Dendritic cell treated with granulocyte-macrophage colony-stimulating factor and Interleukin-4, amounts not matched to agents 40 ng/mL and 50 ng/mL, for 4 days (primary cell): Measurements from ENCODE around the gene OCA2.
"Not testable (repeated sequence)": the region's sequence is repeated elsewhere in the genome, so short reads cannot be mapped to it uniquely, and the experiment has no call there.

Experiments
- H3K27ac Mint-ChIP-seq: one replicate; pipeline ENCODE4 v1.8.0; 2022; ENCODE audit warnings: mild to moderate bottlenecking, mixed read lengths
- H3K27me3 Mint-ChIP-seq: one replicate; pipeline ENCODE4 v1.8.0; 2022; ENCODE audit warnings: mild to moderate bottlenecking, mixed read lengths
- H3K36me3 Mint-ChIP-seq: one replicate; pipeline ENCODE4 v1.8.0; 2022; ENCODE audit warnings: low read depth, mixed read lengths
- H3K4me1 Mint-ChIP-seq: one replicate; pipeline ENCODE4 v1.8.0; 2022; ENCODE audit warnings: low read depth, mixed read lengths
- H3K4me3 Mint-ChIP-seq: one replicate; pipeline ENCODE4 v1.8.0; 2022; ENCODE audit warnings: mild to moderate bottlenecking, moderate library complexity, mixed read lengths
- H3K9me3 Mint-ChIP-seq: one replicate; pipeline ENCODE4 v1.8.0; 2022; ENCODE audit warnings: mixed read lengths
- intact Hi-C: fragments of 100-400 bp; cut with micrococcal nuclease; formaldehyde crosslinking; loops from one replicate; pipeline ENCODE4 v1.15.0; 2022

Gene OCA2

DNA sequence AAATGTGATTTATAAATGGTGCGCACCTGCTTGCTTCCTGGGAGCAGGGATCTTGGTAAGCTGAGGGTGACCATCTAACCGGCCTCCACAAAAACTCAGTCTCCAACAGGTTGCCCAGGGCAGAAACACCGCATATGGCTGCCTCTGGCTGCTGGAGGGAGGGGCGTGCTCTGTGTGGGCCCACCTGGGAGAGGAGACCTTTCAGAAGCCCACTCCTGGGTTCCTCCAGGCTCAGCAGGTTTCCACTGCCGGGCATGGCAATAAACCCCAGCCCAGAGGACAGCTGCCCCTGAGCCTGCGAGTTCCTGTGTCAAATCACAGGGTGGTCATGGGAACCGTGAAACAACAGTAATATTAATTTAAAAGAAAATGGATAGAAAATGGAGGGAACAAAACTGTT lies 85.6 kb downstream of the OCA2 start:
- no peaks in the 10 kb centered on the region for H3K36me3 Mint-ChIP-seq
- H3K27ac Mint-ChIP-seq: no peak overlapping the region
- H3K4me1 Mint-ChIP-seq: no peaks in the 10 kb centered on the region
- H3K27me3 Mint-ChIP-seq: no peaks in the 10 kb centered on the region
- H3K4me3 Mint-ChIP-seq: no peak overlapping the region
- intact Hi-C loops: no loop called here
- H3K9me3 Mint-ChIP-seq: no peaks in the 10 kb centered on the region

DNA sequence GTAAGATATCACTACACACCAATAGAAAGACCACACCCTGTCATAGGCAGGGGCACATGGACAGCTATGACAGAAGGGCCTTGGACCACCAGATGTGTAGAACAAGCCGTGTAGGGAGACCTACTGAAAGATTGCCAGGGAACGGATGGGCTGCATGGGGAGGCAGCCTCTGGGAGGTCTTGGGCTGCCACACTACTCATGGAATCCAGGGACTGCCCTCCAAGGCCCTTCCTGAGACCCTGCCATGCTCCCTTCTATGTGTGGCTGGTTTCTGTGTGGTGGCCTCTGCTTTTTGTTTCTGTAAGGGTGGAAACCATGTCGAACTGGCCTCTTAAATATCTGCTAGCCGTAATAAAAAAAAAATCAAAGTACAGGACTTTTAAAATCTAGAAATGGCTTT lies 86.9 kb downstream of the OCA2 start:
- H3K9me3 Mint-ChIP-seq: no peaks in the 10 kb centered on the region
- H3K4me3 Mint-ChIP-seq: no peak overlapping the region
- no peaks in the 10 kb centered on the region for H3K27me3 Mint-ChIP-seq
- H3K4me1 Mint-ChIP-seq: no peaks in the 10 kb centered on the region
- no peak overlapping the region for H3K27ac Mint-ChIP-seq
- H3K36me3 Mint-ChIP-seq: no peaks in the 10 kb centered on the region
- intact Hi-C loops: no loop called here

DNA sequence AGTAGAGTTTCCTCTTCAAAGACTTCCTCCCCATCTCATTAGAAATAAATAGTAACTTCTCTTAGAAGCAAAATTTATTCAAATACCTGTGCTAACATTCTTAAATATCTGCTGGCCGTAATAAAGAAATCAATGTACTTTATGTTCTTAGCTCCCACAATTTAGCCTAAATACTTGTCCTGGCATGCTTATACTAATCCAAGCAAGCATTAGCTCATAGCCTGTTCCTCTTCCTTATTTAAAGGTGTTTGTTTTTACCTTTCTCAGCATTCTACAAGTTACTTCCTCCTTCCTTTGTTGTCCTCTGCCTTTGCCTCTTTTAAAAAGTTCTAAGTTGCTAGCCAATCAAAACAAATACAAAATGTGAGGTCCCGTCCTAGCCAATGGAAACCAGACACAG lies 90.9 kb downstream of the OCA2 start:
- H3K27me3 Mint-ChIP-seq, intact Hi-C loops, H3K36me3 Mint-ChIP-seq, H3K4me1 Mint-ChIP-seq, H3K27ac Mint-ChIP-seq, H3K4me3 Mint-ChIP-seq: not testable (repeated sequence)
- H3K9me3 Mint-ChIP-seq: peaks cover 26% of the 10 kb centered on the region

DNA sequence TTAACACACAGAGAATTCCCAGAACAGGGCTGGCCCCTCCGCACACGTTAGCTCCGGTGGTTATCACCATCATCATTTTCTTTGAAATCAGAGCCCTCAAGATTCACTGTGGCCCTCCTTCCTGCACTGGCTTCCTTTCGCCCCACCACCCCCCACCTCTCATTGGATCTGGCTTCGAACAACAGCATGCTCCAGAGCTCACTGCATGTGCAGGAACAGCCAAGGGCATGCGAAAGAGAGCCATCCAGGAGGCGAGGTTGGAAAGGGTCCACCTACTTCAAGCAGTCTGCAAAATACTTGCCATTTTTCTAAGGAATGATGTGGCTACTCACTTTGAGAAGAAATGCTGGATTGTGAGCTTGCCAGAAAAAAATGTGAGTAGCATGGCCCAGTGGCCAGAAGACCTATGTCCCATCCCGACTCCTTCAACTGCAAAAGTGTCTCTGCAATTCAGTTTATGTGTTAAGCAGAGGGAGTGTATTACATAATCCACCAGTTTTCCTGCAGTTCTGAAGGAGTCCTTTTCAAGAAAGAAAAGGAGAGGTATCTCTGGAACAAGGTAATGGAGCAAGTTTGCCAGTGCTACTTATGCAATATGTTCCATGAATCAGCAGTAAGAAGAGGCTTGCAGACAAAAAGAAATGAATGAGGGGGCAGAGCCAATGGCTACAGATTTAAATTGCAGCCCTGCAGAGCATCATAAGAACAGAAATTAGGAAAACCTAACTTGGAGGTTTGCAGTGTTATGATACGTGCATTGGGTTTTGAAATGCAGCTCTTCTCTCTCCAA lies 92.8 kb downstream of the OCA2 start:
- Mint-ChIP-seq H3K9me3 (peaks cover 26% of the 10 kb centered on the region), H3K4me3 (no peak overlapping the region), H3K36me3 (no peaks in the 10 kb centered on the region), H3K27me3 (no peaks in the 10 kb centered on the region), H3K27ac (no peak overlapping the region), H3K4me1 (no peaks in the 10 kb centered on the region)
- intact Hi-C loops: no loop called here

- intact Hi-C loops: no loop called here
- H3K27me3 Mint-ChIP-seq: no peaks in the 10 kb centered on the region
- H3K9me3 Mint-ChIP-seq: peaks cover 26% of the 10 kb centered on the region
- no peak overlapping the region for H3K27ac Mint-ChIP-seq
- H3K4me3 Mint-ChIP-seq: no peak overlapping the region
- H3K36me3 Mint-ChIP-seq: no peaks in the 10 kb centered on the region
- H3K4me1 Mint-ChIP-seq: no peaks in the 10 kb centered on the region
These were observed 94.0 kb downstream of the OCA2 start for GRCh38 chr15:28005004-28005527.

DNA sequence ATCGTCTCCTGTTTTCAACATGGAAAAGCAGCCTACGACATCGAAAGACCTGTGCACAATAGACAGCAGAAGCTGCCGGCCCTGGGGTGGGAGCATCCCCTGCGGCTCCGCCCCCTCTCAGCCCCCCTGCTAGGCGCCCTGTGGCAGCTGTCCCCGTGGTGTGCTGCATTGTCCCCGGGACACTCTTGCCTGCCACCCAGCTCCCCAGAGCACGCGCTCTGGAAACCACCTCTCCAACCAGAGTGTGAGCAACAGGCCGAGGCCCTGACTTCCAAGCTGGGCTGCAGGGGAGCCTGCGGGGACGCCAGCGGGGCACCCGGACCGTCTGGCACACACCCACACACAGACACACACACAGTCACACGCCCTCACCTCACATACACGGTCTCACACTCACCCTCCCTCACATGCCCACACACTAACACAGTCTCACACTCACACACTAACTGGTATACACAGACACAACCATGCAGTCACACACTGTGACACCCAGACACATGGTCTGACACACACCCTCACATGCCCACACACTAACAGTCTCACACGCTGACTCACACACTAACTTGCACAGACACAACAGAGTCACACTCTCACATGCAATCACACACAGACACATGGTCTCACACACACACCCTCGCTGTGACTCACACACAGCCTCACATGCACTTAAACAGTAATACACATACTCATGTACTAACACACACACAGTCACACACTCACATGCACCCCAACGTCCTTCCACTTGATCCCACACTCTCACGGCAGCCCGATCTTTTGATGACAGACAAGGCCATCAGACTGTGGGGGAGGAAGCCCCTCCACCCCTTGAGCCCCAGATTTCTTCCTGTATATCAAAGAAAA lies 94.7 kb downstream of the OCA2 start:
- Mint-ChIP-seq H3K36me3 (no peaks in the 10 kb centered on the region), H3K9me3 (peaks cover 26% of the 10 kb centered on the region), H3K4me3 (no peak overlapping the region), H3K4me1 (no peaks in the 10 kb centered on the region), H3K27me3 (no peaks in the 10 kb centered on the region), H3K27ac (no peak overlapping the region)
- intact Hi-C loops: no loop called here

- Mint-ChIP-seq H3K36me3 (no peaks in the 10 kb centered on the region), H3K27ac (no peak overlapping the region), H3K9me3 (peaks cover 26% of the 10 kb centered on the region), H3K4me1 (no peaks in the 10 kb centered on the region), H3K4me3 (no peak overlapping the region), H3K27me3 (no peaks in the 10 kb centered on the region)
- intact Hi-C loops: no loop called here
These were observed 95.6 kb downstream of the OCA2 start for GRCh38 chr15:28003302-28004037.

DNA sequence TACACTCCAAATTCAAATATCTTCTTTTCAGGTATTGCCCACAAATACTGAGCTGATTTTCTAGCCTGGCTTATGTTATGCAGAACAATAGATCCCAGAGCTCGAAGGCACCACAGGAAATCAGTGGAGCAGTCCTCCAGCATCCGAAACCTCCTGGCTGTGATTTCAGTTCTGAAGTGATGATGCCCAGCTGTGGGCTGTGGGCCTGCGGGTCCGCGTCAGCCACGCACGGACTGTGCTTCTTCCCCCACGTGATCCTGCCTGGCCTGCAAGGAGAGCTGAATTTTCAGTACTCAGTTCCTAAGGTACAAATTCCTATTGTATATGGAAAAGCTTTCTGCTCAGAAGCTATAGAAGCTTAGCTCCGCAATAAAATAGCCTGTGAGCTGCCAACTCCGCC lies 96.2 kb downstream of the OCA2 start:
- no peak overlapping the region for H3K27ac Mint-ChIP-seq
- intact Hi-C loops: no loop called here
- no peaks in the 10 kb centered on the region for H3K36me3 Mint-ChIP-seq
- no peak overlapping the region for H3K4me3 Mint-ChIP-seq
- H3K27me3 Mint-ChIP-seq: no peaks in the 10 kb centered on the region
- H3K9me3 Mint-ChIP-seq: peaks cover 26% of the 10 kb centered on the region
- H3K4me1 Mint-ChIP-seq: no peaks in the 10 kb centered on the region

- no peaks in the 10 kb centered on the region for H3K4me1 Mint-ChIP-seq
These were observed 96.8 kb downstream of the OCA2 start for GRCh38 chr15:28002136-28002861.

GRCh38 chr15:28001641-28002040 lies 97.5 kb downstream of the OCA2 start:
- Mint-ChIP-seq H3K27ac (no peak overlapping the region), H3K4me1 (no peaks in the 10 kb centered on the region), H3K9me3 (peaks cover 32% of the 10 kb centered on the region), H3K27me3 (no peaks in the 10 kb centered on the region), H3K36me3 (no peaks in the 10 kb centered on the region), H3K4me3 (no peak overlapping the region)
- intact Hi-C loops: no loop called here

More at GRCh38 chr15:28002136-28002861, 96.8 kb downstream of the OCA2 start:
- Mint-ChIP-seq H3K27me3 (no peaks in the 10 kb centered on the region), H3K27ac (no peak overlapping the region), H3K36me3 (no peaks in the 10 kb centered on the region), H3K4me3 (no peak overlapping the region), H3K9me3 (peaks cover 26% of the 10 kb centered on the region)
- intact Hi-C loops: no loop called here

DNA sequence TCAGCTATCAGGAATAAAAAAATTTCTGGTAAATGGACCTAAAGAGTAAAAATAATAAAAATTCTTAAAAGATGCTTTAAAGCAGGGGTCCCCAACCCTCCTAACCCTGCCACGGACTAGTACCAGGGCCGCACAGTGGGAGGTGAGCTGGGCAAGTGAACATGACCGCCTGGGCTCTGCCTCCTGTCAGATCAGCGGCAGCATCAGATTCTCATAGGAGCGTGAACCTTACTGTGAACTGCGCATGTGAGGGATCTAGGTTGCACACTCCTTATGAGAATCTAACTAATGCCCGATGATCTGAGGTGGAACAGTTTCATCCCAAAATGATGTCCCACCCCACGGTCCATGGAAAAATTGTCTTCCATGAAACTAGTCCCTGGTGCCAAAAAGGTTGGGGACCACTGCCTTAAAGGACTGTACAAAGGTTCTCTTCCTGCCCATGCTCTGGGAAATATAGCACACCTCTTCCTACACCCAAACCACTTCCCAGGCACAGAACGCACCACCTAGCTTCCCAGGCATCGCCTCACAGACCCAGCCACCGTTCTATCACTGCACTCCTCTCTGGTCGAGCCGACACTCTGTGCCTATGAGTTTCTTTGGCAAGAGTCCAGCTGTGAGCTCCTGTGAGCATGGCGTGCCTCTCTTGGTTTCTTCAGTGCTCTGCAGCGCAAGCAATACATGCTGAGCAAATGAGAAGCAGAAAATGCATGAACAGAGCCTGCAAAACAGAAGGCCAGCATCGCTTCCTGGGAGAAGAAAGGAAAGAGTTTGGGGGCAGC lies 104.9 kb downstream of the OCA2 start:
- peaks cover 31% of the 10 kb centered on the region for H3K9me3 Mint-ChIP-seq
- H3K4me1 Mint-ChIP-seq: no peaks in the 10 kb centered on the region
- no peaks in the 10 kb centered on the region for H3K27me3 Mint-ChIP-seq
- no peak overlapping the region for H3K4me3 Mint-ChIP-seq
- H3K27ac Mint-ChIP-seq: no peak overlapping the region
- H3K36me3 Mint-ChIP-seq: no peaks in the 10 kb centered on the region
- intact Hi-C loops: no loop called here

- H3K36me3 Mint-ChIP-seq: no peaks in the 10 kb centered on the region
- no peak overlapping the region for H3K27ac Mint-ChIP-seq
These were observed 105.6 kb downstream of the OCA2 start for GRCh38 chr15:27993544-27993943.

More at GRCh38 chr15:27993544-27993943, 105.6 kb downstream of the OCA2 start:
- Mint-ChIP-seq H3K4me1 (no peaks in the 10 kb centered on the region), H3K4me3 (no peak overlapping the region), H3K9me3 (peaks cover 31% of the 10 kb centered on the region), H3K27me3 (no peaks in the 10 kb centered on the region)
- intact Hi-C loops: no loop called here
